ENCODE data around the gene MAP2K4. TPM values are rescaled to one million over a fixed set of nuclear protein-coding genes. Genes with fewer than 3 reads are reported as not detected.

Gene MAP2K4
- total RNA-seq, 1 experiment from 2014 or later: 46.1 TPM

- Histone ChIP-seq H3K27ac (ENCODE audit: insufficient read length, low read depth, low read length) (no peak overlapping the region), H3K27me3 (ENCODE audit: insufficient read depth, low read length) (no peaks in the 10 kb centered on the region), H4K8ac (replicated peaks; ENCODE audit: insufficient read length, low read depth, low read length) (no peak overlapping the region), H3K4me2 (ENCODE audit: insufficient read depth, insufficient read length, low read length) (no peak overlapping the region), H3K18ac (ENCODE audit: insufficient read length, low read depth, low read length) (no peak overlapping the region), H3K4me1 (ENCODE audit: insufficient read depth, low read length) (no peaks in the 10 kb centered on the region), H3K56ac (ENCODE audit: insufficient read length, low read depth, low read length) (no peak overlapping the region), H3K79me1 (ENCODE audit: insufficient read depth, low read depth, low read length, poor library complexity, severe bottlenecking) (peaks cover 13% of the 10 kb centered on the region), H4K20me1 (ENCODE audit: control insufficient read depth, insufficient read depth, insufficient read length) (no peaks in the 10 kb centered on the region), H3K4ac (ENCODE audit: low read depth, low read length) (no peak overlapping the region), H3K79me2 (ENCODE audit: insufficient read depth, low read length) (peaks cover 14% of the 10 kb centered on the region; the same call in 1 of the 2 replicates), H3T11ph (ENCODE audit: low read length) (no peak overlapping the region), H2AK5ac (ENCODE audit: insufficient read length, low read length) (no peak overlapping the region), H3K23me2 (ENCODE audit: insufficient read length, low read depth, low read length, poor library complexity, severe bottlenecking) (no peaks in the 10 kb centered on the region), H2BK20ac (ENCODE audit: low read depth, low read length, poor library complexity, severe bottlenecking) (no peak overlapping the region), H3K9me3 (ENCODE audit: control insufficient read depth, low read depth, low read length) (no peaks in the 10 kb centered on the region), H3K9ac (ENCODE audit: extremely low read depth, insufficient read length, low read length) (no peak overlapping the region), H2BK120ac (ENCODE audit: low read depth, low read length, poor library complexity, severe bottlenecking) (no peak overlapping the region), H2BK15ac (ENCODE audit: low read depth, low read length) (no peak overlapping the region), H2BK12ac (ENCODE audit: insufficient read length, low read depth, low read length) (no peak overlapping the region), H4K5ac (ENCODE audit: insufficient read length, low read depth, low read length) (no peak overlapping the region), H4K91ac (ENCODE audit: insufficient read length, low read depth, low read length) (no peak overlapping the region), H3K23ac (ENCODE audit: insufficient read length, low read depth, low read length) (no peak overlapping the region), H2BK5ac (ENCODE audit: insufficient read length, low read length) (no peak overlapping the region), H3K14ac (ENCODE audit: insufficient read depth, low read length) (no peak overlapping the region), H2AFZ (ENCODE audit: low read length) (no peak overlapping the region)
- no CpG with 5 or more reads among the region's 1 CpG for WGBS (ENCODE audit: extremely low coverage, insufficient read length, low lambda C conversion rate)
- H3K27ac Mint-ChIP-seq: peak overlapping the region in 1 of 3 experiments; percentile 52; a peak in 3 of 7 replicates
- TF ChIP-seq CTCF (conservative IDR thresholded peaks at IDR 0.05): no peak
- H3K4me1 Mint-ChIP-seq: peaks cover 48 to 50% of the 10 kb centered on the region in 2 experiments
- H3K36me3 Mint-ChIP-seq (ENCODE audit: insufficient read depth in 1 of 3, low read depth in 3 of 3): no peaks in the 10 kb centered on the region
- H3K9me3 Mint-ChIP-seq: no peaks in the 10 kb centered on the region
- H3K27me3 Mint-ChIP-seq (ENCODE audit: low read depth): no peaks in the 10 kb centered on the region
- no peak for DNase-seq
- no peak overlapping the region for H3K4me3 Mint-ChIP-seq
Measured at GRCh38 chr17:12027658-12028057, 7.0 kb downstream of the MAP2K4 start.

Measured in H9 (cell line).